Smooth muscle cell (in vitro differentiated cells): ENCODE measurements around the gene CKAP2L. TPM values are rescaled to one million over a fixed set of nuclear protein-coding genes. Genes with fewer than 3 reads are reported as not detected.

Experiments
- DNase-seq: peaks from one replicate; lab custom pipeline; 2025; ENCODE audit not compliant: unreplicated experiment; lab: John Stamatoyannopoulos, UW
- H2AFZ ChIP-seq: fragments of 200-600 bp; sonication (generic); 2 replicates; pipeline ENCODE4 v1.6.0; 2016; ENCODE audit warnings: antibody characterized with exemption, low read depth, mild to moderate bottlenecking
- H3F3A ChIP-seq: fragments of 200-600 bp; sonication (generic); 2 replicates; pipeline ENCODE4 v1.6.0; 2017; ENCODE audit warnings: antibody characterized with exemption, low read depth
- H3K27ac ChIP-seq: fragments of 200-600 bp; sonication (generic); 2 replicates; pipeline ENCODE4 v1.5.1; 2016; ENCODE audit warnings: low read depth, mild to moderate bottlenecking
- H3K27me3 ChIP-seq: fragments of 200-600 bp; sonication (generic); 2 replicates; pipeline ENCODE4 v1.6.1; 2016; ENCODE audit warnings: low read depth, mild to moderate bottlenecking
- H3K36me3 ChIP-seq: fragments of 200-600 bp; sonication (generic); 2 replicates; pipeline ENCODE4 v1.5.1; 2016; ENCODE audit warnings: low read depth
- H3K4me1 ChIP-seq: fragments of 200-600 bp; sonication (generic); 2 replicates; pipeline ENCODE4 v1.5.1; 2016; ENCODE audit warnings: low read depth
- H3K4me2 ChIP-seq: fragments of 200-600 bp; sonication (generic); 2 replicates; pipeline ENCODE4 v1.6.0; 2016; ENCODE audit warnings: mild to moderate bottlenecking
- H3K4me3 ChIP-seq: fragments of 200-600 bp; sonication (generic); 2 replicates; pipeline ENCODE4 v1.5.1; 2016; ENCODE audit warnings: mild to moderate bottlenecking
- H3K79me2 ChIP-seq: fragments of 200-600 bp; sonication (generic); 2 replicates; pipeline ENCODE4 v1.6.0; 2016; ENCODE audit warnings: low read depth, mild to moderate bottlenecking
- H3K9ac ChIP-seq: fragments of 200-600 bp; sonication (generic); 2 replicates; pipeline ENCODE4 v1.6.0; 2016; ENCODE audit warnings: low read depth
- H3K9me3 ChIP-seq: fragments of 200-600 bp; sonication (generic); replicated peaks from 2 replicates; pipeline ENCODE4 v1.5.1; 2016; ENCODE audit warnings: low read depth
- H4K20me1 ChIP-seq: fragments of 200-600 bp; sonication (generic); 2 replicates; pipeline ENCODE4 v1.6.0; 2016; ENCODE audit warnings: low read depth
- WGBS: methylation state at CpG from one replicate; pipeline ENCODE4 v1.1.7; 2016; ENCODE audit warnings: low lambda C conversion rate; 5-methylcytosine and 5-hydroxymethylcytosine counted together
- polyA plus RNA-seq: library from polyadenylated mRNA; unstranded; fragments of >200 nt; fragmentation: Nextera tagmentation; extraction: Ambion mirVana; gene quantifications from 2 replicates; pipeline ENCODE4 v1.2.1, GENCODE V29; 2016
- total RNA-seq: library from RNA; depleted of rRNA; stranded (reverse); fragments of >200 nt; gene quantifications from 2 replicates; pipeline ENCODE4 v1.2.3, GENCODE V29; 2014
- TF ChIP-seq, protein P1 (sequence below): fragments of 200-600 bp; sonication (generic); IDR thresholded peaks from 2 replicates; pipeline ENCODE4 v1.5.1; 2017; ENCODE audit warnings: borderline replicate concordance, mild to moderate bottlenecking, antibody characterized with exemption; ENCODE audit not compliant: insufficient read depth, poor library complexity, severe bottlenecking

Gene CKAP2L
- total and polyA plus RNA-seq, 2 experiments from 2014 or later, result 6.6 to 16.7 TPM

DNA sequence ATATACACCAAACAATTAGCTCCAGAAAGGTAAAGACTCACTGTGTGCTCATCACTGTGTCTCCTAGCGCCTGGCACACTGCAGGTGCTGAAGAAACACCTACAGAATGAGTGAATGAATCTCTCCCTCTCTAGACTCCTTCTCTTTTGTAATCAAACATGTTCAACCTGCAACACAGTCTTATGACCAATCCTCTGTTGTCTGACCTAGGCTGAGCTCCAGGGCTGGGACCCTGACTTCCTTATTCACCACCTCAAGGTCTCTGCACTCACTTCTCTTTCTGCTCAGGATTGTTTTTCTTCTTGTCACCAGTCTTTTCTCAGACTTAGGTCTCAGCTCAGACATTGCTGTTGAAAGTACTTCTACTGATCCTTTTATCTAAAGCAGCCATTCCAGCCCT lies 9.8 kb downstream of the CKAP2L start:
- WGBS, result 96% methylated on average over 1 of the region's 1 CpG
- H3K4me3 ChIP-seq, result no peak overlapping the region
- H3K9me3 ChIP-seq, result no peaks in the 10 kb centered on the region
- TF ChIP-seq, protein P1, sequence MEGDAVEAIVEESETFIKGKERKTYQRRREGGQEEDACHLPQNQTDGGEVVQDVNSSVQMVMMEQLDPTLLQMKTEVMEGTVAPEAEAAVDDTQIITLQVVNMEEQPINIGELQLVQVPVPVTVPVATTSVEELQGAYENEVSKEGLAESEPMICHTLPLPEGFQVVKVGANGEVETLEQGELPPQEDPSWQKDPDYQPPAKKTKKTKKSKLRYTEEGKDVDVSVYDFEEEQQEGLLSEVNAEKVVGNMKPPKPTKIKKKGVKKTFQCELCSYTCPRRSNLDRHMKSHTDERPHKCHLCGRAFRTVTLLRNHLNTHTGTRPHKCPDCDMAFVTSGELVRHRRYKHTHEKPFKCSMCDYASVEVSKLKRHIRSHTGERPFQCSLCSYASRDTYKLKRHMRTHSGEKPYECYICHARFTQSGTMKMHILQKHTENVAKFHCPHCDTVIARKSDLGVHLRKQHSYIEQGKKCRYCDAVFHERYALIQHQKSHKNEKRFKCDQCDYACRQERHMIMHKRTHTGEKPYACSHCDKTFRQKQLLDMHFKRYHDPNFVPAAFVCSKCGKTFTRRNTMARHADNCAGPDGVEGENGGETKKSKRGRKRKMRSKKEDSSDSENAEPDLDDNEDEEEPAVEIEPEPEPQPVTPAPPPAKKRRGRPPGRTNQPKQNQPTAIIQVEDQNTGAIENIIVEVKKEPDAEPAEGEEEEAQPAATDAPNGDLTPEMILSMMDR, result no peak
- no peak for DNase-seq
- no peak overlapping the region for H2AFZ ChIP-seq
- no peak overlapping the region for H3K27ac ChIP-seq
- H3K27me3 ChIP-seq, result no peaks in the 10 kb centered on the region
- no peaks in the 10 kb centered on the region for H3K79me2 ChIP-seq
- no peaks in the 10 kb centered on the region for H4K20me1 ChIP-seq
- no peaks in the 10 kb centered on the region for H3F3A ChIP-seq
- peaks cover 4% of the 10 kb centered on the region for H3K36me3 ChIP-seq
- H3K9ac ChIP-seq, result no peak overlapping the region
- H3K4me2 ChIP-seq, result no peak overlapping the region
- no peaks in the 10 kb centered on the region for H3K4me1 ChIP-seq

DNA sequence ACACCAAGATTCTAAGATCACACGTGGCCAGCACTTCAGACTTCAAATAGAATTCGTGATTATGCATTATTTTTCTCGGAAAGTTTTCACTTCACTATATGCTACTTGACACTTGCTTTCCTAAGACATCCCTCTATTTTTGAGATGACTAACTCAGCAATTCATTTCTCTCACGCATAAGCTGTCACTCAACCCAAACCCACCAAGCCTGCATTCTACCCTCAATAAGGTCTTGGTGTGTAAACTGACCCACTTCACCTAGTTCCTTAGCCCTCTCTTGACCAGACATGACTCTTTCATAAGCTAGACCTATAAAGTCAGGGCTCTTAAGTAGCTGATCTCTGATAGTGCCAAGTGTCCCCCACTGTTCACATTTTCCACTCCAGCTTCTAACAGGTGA lies 11.7 kb downstream of the CKAP2L start:
- Histone ChIP-seq H2AFZ (no peak overlapping the region), H3K36me3 (peaks cover 4% of the 10 kb centered on the region), H3K9ac (no peak overlapping the region), H3K27me3 (no peaks in the 10 kb centered on the region), H4K20me1 (no peaks in the 10 kb centered on the region), H3K4me1 (no peaks in the 10 kb centered on the region), H3K4me2 (no peak overlapping the region), H3K27ac (no peak overlapping the region), H3K4me3 (no peak overlapping the region), H3K9me3 (no peaks in the 10 kb centered on the region), H3F3A (no peaks in the 10 kb centered on the region), H3K79me2 (no peaks in the 10 kb centered on the region)
- no peak for DNase-seq
- TF ChIP-seq, protein P1, result no peak
- WGBS, result 93% methylated on average over 4 of the region's 4 CpGs

DNA sequence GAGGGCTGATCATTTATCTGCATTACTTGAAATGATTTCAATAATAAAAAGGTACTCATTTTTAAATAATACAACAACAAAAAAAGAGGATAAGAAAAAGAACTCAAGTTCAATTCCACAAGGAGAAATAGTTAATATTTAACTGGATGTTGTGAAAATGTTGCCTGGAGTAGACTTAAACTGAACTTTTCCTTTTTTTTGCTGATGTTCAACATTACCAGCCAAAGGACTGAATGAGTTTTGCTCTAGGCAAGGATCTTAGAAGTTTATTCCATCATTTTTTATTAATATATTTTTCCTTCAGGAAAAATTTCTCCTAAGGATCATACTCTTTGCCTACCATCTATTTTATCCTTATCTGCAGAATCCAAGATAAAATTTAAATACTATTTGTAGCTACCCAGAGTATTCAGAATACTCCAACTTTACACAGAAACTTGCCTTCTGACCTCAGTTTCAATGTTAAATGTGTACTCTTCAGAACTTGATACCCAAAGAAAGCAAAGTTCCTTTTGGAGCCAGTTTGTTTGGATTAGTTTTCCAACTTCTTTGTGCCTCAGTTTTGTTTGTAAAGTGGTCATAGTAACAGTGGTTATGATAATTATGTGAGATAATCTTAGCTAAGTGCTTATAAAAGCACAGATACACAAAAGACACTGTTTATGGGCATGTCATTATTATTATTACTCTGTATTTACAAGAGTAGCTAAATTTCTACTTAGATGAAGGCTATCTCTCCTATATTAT lies 12.8 kb downstream of the CKAP2L start:
- H3K79me2 ChIP-seq, result no peaks in the 10 kb centered on the region

More for the DNA sequence above, 12.8 kb downstream of the CKAP2L start:
- Histone ChIP-seq H3K4me3 (no peak overlapping the region), H3K4me2 (no peak overlapping the region), H4K20me1 (no peaks in the 10 kb centered on the region), H3K9me3 (no peaks in the 10 kb centered on the region), H3F3A (no peaks in the 10 kb centered on the region), H3K27ac (peak overlapping the region; percentile 38), H2AFZ (peak overlapping the region; percentile 66), H3K9ac (no peak overlapping the region), H3K36me3 (peaks cover 4% of the 10 kb centered on the region), H3K27me3 (no peaks in the 10 kb centered on the region), H3K4me1 (no peaks in the 10 kb centered on the region)
- no peak for DNase-seq
- TF ChIP-seq, protein P1, result no peak
